Measurements from ENCODE around the gene PLXNA2.
A peak's percentile ranks its signal among the peaks of the same experiment; 100 is the strongest.

Gene PLXNA2, protein sequence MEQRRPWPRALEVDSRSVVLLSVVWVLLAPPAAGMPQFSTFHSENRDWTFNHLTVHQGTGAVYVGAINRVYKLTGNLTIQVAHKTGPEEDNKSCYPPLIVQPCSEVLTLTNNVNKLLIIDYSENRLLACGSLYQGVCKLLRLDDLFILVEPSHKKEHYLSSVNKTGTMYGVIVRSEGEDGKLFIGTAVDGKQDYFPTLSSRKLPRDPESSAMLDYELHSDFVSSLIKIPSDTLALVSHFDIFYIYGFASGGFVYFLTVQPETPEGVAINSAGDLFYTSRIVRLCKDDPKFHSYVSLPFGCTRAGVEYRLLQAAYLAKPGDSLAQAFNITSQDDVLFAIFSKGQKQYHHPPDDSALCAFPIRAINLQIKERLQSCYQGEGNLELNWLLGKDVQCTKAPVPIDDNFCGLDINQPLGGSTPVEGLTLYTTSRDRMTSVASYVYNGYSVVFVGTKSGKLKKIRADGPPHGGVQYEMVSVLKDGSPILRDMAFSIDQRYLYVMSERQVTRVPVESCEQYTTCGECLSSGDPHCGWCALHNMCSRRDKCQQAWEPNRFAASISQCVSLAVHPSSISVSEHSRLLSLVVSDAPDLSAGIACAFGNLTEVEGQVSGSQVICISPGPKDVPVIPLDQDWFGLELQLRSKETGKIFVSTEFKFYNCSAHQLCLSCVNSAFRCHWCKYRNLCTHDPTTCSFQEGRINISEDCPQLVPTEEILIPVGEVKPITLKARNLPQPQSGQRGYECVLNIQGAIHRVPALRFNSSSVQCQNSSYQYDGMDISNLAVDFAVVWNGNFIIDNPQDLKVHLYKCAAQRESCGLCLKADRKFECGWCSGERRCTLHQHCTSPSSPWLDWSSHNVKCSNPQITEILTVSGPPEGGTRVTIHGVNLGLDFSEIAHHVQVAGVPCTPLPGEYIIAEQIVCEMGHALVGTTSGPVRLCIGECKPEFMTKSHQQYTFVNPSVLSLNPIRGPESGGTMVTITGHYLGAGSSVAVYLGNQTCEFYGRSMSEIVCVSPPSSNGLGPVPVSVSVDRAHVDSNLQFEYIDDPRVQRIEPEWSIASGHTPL (N-terminal part only)

GRCh38 chr1:208243967-208244916 lies at the start of gene PLXNA2:
Gene PLXNA2, minus strand, starts transcription at chr1:208244384. Its CDS starts 26,462 bp downstream, at chr1:208217922.
- Histone ChIP-seq H3K4me3 (peak within 1 kb of the TSS; percentile 71), H3K27ac (no peak within 1 kb of the TSS), H3K4me2 (peak within 1 kb of the TSS; percentile 100), H3K27me3 (peaks cover 51% of the 10 kb centered on the region), H4K20me1 (peaks cover 25% of the 10 kb centered on the region), H3K4me1 (peaks cover 16% of the 10 kb centered on the region), H3K9me3 (no peaks in the 10 kb centered on the region), H3K9ac (peak within 1 kb of the TSS; percentile 68), H3K36me3 (no peaks in the 10 kb centered on the region)
- TF ChIP-seq Cebpa-rat (IDR thresholded peaks at IDR 0.05), result no peak

GRCh38 chr1:208292908-208293307 lies 48.7 kb upstream of the PLXNA2 start:
- Histone ChIP-seq H3K36me3 (no peaks in the 10 kb centered on the region), H3K4me1 (no peaks in the 10 kb centered on the region), H3K27me3 (no peaks in the 10 kb centered on the region), H3K9me3 (no peaks in the 10 kb centered on the region), H3K9ac (no peak overlapping the region), H3K4me3 (no peak overlapping the region), H4K20me1 (no peaks in the 10 kb centered on the region), H3K27ac (no peak overlapping the region), H3K4me2 (no peak overlapping the region)
- no peak for TF ChIP-seq Cebpa-rat (IDR thresholded peaks at IDR 0.05)

GRCh38 chr1:208291923-208292711 lies 47.9 kb upstream of the PLXNA2 start:
- Histone ChIP-seq H3K9me3 (no peaks in the 10 kb centered on the region), H3K36me3 (no peaks in the 10 kb centered on the region), H3K4me2 (no peak overlapping the region), H3K4me1 (no peaks in the 10 kb centered on the region), H3K4me3 (no peak overlapping the region), H3K27ac (no peak overlapping the region), H3K27me3 (no peaks in the 10 kb centered on the region), H3K9ac (no peak overlapping the region), H4K20me1 (no peaks in the 10 kb centered on the region)
- TF ChIP-seq Cebpa-rat (IDR thresholded peaks at IDR 0.05), result no peak

DNA sequence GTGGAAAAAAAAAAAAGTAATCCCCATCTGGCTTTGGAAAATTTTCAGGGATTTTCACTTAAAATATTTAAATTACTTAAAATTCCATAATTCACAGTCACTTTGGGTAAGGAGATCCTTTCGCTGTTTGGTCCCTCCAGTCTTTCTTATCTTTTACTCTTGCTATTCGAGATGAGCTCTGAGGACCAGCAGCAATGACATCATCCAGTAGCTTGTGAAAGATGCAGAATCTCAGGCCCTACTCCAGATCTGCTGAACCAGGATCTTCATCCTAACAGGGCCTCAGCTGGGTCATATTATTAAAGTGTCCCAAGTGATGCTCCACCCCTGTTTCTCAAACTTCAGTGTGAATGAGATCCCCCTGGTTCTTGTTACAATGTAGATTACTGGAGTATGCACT lies 46.9 kb upstream of the PLXNA2 start:
- no peak for TF ChIP-seq Cebpa-rat (IDR thresholded peaks at IDR 0.05)
- Histone ChIP-seq H3K9ac (no peak overlapping the region), H3K27ac (no peak overlapping the region), H3K27me3 (no peaks in the 10 kb centered on the region), H3K4me3 (no peak overlapping the region), H4K20me1 (no peaks in the 10 kb centered on the region), H3K4me2 (no peak overlapping the region), H3K9me3 (no peaks in the 10 kb centered on the region), H3K4me1 (no peaks in the 10 kb centered on the region), H3K36me3 (no peaks in the 10 kb centered on the region)

DNA sequence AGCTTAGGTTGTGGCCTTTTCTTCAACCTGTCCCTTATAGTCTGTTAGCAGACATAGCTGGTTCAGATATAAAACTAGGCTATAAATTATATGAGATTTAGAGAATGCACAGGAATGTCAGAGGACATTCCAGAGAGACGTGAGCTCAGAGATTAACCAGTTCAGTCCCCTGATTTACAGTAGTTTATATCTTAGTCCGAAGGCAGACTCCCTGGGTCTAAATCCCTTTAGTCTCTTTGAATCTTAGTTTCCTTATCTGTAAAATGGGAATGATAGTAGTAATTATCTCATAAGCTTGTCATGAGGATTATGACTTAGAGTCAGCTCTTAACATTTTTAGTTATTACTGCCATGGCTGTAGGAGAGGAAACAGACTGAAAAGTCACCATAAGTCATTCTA lies 45.5 kb upstream of the PLXNA2 start:
- no peaks in the 10 kb centered on the region for H3K27me3 ChIP-seq
- H3K4me1 ChIP-seq, result no peaks in the 10 kb centered on the region
- H3K9me3 ChIP-seq, result no peaks in the 10 kb centered on the region
- no peak for TF ChIP-seq Cebpa-rat (IDR thresholded peaks at IDR 0.05)
- no peaks in the 10 kb centered on the region for H4K20me1 ChIP-seq
- no peak overlapping the region for H3K4me3 ChIP-seq
- H3K4me2 ChIP-seq, result no peak overlapping the region
- H3K27ac ChIP-seq, result no peak overlapping the region
- H3K9ac ChIP-seq, result no peak overlapping the region
- no peaks in the 10 kb centered on the region for H3K36me3 ChIP-seq

DNA sequence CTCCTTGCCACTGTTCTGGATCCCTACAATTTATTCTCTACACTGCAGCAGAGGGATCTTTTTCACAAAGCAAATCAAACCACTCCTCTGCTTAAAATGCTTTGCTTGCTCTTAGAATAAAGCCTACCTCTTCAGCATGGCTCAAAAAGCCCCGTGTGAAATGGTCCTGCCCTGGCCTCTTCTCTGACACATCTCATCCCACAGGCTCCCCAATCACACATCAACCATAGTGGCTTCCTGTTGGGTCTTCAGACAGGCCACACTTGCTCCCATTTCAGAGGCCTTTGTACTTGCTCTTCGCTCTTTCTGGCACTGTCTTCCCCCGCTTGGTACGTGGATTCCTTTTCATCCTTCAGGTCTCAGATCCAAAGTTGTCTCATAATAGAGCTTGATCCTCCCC lies 44.3 kb upstream of the PLXNA2 start:
- Histone ChIP-seq H4K20me1 (no peaks in the 10 kb centered on the region), H3K4me3 (no peak overlapping the region), H3K9ac (no peak overlapping the region), H3K4me1 (no peaks in the 10 kb centered on the region), H3K36me3 (no peaks in the 10 kb centered on the region), H3K27me3 (no peaks in the 10 kb centered on the region), H3K9me3 (no peaks in the 10 kb centered on the region), H3K4me2 (no peak overlapping the region), H3K27ac (no peak overlapping the region)
- TF ChIP-seq Cebpa-rat (IDR thresholded peaks at IDR 0.05), result no peak

DNA sequence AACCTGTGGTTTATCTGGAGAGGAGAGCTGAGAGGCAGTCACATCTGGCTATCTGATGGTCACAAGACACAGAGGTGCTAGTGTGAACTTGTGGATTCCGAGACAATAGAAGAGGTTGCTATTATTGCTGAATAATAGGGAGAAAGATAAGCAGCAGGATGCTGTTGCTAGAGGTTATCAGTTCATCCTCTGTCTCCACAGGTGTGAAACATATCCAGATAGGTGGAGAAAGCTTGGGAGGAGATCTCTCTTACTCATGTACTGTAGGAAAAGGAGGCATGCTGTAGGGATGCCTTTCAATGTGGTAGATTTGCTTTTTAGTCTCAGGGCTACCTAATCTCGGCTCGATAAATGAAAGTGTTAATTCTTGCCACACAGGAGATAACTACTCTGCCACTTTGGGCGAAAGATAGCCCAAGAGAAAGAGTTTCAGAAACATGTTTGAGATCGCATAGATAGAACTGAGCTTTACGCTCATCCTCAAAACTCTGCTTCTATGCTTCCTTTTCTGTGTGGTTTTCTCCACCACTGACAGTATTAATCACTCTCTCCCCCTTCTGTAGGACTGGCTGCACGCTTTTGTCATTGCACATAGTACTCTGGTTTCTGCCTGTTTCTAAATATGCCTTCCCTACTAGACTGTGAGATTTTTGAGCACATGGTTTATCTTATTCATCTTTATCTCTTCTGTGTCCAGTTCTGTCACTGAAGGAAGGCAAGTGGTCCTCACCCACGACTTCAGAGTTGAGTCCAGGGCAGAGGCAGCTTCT lies 36.7 kb upstream of the PLXNA2 start:
- Histone ChIP-seq H3K27me3 (no peaks in the 10 kb centered on the region), H3K9me3 (no peaks in the 10 kb centered on the region), H3K4me2 (no peak overlapping the region), H3K36me3 (no peaks in the 10 kb centered on the region), H3K9ac (no peak overlapping the region), H3K27ac (no peak overlapping the region), H4K20me1 (no peaks in the 10 kb centered on the region), H3K4me3 (no peak overlapping the region), H3K4me1 (peaks cover 20% of the 10 kb centered on the region)
- TF ChIP-seq Cebpa-rat (IDR thresholded peaks at IDR 0.05), result no peak
